Measurements from ENCODE around the gene CTCFL. TPM values are rescaled to one million over a fixed set of nuclear protein-coding genes. Genes with fewer than 3 reads are reported as not detected.

Gene CTCFL
- total and polyA plus RNA-seq, 2 of the 13 experiments (the other 11 are each of a cell fraction or from before 2014, with no cell fraction given) = 0.04 TPM; not detected in 1

DNA sequence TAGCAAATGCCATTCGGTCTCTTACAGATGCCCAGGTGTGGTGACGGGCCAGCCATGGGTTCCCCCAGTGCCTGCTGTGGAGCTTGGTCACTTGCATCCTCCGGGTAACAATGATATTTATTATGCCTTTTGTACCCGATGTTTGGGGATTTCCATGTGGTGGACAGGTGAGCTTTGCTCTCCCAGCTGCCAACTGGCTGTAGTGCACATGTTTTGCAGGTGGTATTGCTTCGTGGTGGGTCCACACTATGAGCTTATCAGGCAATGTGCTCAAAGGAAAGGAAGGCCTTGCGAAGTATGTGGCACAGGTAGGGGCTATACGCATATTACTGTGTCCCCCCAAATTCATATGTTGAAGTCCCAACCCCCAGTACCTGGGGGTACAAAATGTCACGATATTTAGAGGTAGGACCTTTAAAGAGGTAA, 4.2 kb upstream of the CTCFL start (continued):
- TF ChIP-seq, protein P1, sequence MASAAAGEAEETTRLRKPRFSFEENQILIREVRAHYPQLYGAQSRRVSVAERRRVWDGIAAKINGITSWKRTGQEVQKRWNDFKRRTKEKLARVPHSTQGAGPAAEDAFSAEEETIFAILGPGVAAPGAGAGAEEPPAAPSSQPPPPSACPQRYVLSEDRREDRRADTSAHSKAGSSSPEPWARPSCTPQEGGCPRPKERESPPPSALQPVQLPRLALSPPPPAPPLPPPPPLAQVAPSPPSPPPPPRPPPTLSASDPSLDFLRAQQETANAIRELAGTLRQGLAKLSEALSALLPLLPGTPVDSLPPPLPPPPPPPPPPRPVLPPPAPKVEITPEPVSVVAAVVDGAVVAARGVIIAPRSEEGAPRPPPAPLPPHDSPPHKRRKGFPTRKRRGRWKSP (CRISPR knock-in tag; IDR thresholded peaks at IDR 0.05) = no peak
- TF ChIP-seq, protein P2, sequence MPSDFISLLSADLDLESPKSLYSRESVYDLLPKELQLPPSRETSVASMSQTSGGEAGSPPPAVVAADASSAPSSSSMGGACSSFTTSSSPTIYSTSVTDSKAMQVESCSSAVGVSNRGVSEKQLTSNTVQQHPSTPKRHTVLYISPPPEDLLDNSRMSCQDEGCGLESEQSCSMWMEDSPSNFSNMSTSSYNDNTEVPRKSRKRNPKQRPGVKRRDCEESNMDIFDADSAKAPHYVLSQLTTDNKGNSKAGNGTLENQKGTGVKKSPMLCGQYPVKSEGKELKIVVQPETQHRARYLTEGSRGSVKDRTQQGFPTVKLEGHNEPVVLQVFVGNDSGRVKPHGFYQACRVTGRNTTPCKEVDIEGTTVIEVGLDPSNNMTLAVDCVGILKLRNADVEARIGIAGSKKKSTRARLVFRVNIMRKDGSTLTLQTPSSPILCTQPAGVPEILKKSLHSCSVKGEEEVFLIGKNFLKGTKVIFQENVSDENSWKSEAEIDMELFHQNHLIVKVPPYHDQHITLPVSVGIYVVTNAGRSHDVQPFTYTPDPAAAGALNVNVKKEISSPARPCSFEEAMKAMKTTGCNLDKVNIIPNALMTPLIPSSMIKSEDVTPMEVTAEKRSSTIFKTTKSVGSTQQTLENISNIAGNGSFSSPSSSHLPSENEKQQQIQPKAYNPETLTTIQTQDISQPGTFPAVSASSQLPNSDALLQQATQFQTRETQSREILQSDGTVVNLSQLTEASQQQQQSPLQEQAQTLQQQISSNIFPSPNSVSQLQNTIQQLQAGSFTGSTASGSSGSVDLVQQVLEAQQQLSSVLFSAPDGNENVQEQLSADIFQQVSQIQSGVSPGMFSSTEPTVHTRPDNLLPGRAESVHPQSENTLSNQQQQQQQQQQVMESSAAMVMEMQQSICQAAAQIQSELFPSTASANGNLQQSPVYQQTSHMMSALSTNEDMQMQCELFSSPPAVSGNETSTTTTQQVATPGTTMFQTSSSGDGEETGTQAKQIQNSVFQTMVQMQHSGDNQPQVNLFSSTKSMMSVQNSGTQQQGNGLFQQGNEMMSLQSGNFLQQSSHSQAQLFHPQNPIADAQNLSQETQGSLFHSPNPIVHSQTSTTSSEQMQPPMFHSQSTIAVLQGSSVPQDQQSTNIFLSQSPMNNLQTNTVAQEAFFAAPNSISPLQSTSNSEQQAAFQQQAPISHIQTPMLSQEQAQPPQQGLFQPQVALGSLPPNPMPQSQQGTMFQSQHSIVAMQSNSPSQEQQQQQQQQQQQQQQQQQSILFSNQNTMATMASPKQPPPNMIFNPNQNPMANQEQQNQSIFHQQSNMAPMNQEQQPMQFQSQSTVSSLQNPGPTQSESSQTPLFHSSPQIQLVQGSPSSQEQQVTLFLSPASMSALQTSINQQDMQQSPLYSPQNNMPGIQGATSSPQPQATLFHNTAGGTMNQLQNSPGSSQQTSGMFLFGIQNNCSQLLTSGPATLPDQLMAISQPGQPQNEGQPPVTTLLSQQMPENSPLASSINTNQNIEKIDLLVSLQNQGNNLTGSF (CRISPR knock-in tag; IDR thresholded peaks at IDR 0.05) = no peak
- TF ChIP-seq AKAP8 (CRISPR knock-in tag; IDR thresholded peaks at IDR 0.05) (no peak), GPBP1L1 (CRISPR knock-in tag; IDR thresholded peaks at IDR 0.05) (no peak), ZNF790 (CRISPR knock-in tag; IDR thresholded peaks at IDR 0.05; ENCODE audit: borderline replicate concordance) (no peak), BCL3 (CRISPR knock-in tag; IDR thresholded peaks at IDR 0.05) (0 out of 2 replicates have a peak, but pooled peaks have one; percentile 72), ZNF558 (CRISPR knock-in tag; IDR thresholded peaks at IDR 0.05; ENCODE audit: borderline replicate concordance) (no peak), ZNF468 (CRISPR knock-in tag; IDR thresholded peaks at IDR 0.05) (no peak)
- TF ChIP-seq, protein P3, sequence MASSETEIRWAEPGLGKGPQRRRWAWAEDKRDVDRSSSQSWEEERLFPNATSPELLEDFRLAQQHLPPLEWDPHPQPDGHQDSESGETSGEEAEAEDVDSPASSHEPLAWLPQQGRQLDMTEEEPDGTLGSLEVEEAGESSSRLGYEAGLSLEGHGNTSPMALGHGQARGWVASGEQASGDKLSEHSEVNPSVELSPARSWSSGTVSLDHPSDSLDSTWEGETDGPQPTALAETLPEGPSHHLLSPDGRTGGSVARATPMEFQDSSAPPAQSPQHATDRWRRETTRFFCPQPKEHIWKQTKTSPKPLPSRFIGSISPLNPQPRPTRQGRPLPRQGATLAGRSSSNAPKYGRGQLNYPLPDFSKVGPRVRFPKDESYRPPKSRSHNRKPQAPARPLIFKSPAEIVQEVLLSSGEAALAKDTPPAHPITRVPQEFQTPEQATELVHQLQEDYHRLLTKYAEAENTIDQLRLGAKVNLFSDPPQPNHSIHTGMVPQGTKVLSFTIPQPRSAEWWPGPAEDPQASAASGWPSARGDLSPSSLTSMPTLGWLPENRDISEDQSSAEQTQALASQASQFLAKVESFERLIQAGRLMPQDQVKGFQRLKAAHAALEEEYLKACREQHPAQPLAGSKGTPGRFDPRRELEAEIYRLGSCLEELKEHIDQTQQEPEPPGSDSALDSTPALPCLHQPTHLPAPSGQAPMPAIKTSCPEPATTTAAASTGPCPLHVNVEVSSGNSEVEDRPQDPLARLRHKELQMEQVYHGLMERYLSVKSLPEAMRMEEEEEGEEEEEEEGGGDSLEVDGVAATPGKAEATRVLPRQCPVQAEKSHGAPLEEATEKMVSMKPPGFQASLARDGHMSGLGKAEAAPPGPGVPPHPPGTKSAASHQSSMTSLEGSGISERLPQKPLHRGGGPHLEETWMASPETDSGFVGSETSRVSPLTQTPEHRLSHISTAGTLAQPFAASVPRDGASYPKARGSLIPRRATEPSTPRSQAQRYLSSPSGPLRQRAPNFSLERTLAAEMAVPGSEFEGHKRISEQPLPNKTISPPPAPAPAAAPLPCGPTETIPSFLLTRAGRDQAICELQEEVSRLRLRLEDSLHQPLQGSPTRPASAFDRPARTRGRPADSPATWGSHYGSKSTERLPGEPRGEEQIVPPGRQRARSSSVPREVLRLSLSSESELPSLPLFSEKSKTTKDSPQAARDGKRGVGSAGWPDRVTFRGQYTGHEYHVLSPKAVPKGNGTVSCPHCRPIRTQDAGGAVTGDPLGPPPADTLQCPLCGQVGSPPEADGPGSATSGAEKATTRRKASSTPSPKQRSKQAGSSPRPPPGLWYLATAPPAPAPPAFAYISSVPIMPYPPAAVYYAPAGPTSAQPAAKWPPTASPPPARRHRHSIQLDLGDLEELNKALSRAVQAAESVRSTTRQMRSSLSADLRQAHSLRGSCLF (CRISPR knock-in tag; IDR thresholded peaks at IDR 0.05; ENCODE audit: borderline replicate concordance) = no peak
- TF ChIP-seq, protein P4, sequence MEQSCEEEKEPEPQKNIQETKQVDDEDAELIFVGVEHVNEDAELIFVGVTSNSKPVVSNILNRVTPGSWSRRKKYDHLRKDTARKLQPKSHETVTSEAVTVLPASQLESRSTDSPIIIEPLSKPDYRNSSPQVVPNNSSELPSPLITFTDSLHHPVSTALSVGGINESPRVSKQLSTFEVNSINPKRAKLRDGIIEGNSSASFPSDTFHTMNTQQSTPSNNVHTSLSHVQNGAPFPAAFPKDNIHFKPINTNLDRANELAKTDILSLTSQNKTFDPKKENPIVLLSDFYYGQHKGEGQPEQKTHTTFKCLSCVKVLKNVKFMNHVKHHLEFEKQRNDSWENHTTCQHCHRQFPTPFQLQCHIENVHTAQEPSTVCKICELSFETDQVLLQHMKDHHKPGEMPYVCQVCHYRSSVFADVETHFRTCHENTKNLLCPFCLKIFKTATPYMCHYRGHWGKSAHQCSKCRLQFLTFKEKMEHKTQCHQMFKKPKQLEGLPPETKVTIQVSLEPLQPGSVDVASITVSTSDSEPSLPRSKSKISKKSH (CRISPR knock-in tag; IDR thresholded peaks at IDR 0.05; ENCODE audit: borderline replicate concordance) = no peak
- TF ChIP-seq, protein P5, sequence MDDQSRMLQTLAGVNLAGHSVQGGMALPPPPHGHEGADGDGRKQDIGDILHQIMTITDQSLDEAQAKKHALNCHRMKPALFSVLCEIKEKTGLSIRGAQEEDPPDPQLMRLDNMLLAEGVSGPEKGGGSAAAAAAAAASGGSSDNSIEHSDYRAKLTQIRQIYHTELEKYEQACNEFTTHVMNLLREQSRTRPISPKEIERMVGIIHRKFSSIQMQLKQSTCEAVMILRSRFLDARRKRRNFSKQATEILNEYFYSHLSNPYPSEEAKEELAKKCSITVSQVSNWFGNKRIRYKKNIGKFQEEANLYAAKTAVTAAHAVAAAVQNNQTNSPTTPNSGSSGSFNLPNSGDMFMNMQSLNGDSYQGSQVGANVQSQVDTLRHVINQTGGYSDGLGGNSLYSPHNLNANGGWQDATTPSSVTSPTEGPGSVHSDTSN (CRISPR knock-in tag; IDR thresholded peaks at IDR 0.05; ENCODE audit: borderline replicate concordance) = no peak
